Measurements from ENCODE around the gene PSMC2.
A peak's percentile ranks its signal among the peaks of the same experiment; 100 is the strongest.

Gene PSMC2

DNA sequence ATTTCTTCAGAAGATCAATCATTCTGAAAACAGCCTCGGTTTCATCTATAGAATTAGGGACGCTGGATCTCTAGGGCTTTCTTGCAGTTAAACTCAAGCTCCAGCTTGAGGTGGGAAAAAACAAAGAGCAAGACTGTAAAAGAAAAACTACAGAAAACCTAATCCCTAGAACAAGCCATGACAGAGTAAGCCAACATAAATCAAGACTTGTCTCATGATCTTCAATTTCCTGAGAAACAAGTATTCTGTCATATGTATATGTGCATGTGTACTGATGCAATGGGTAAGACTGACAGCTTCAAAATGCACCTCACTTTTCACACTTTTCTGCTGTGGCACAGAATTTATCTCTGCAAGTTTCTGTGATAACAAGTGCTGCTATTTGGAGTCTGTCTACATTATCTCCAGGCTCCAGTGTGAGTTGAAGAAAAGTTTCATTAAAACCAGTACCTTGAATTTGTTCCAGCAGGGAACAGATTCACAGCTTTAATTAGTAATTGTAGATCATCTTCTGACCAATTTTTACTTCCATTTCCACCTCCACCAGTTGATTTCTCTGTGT, 31.0 kb upstream of the PSMC2 start:
- TF ChIP-seq, protein P1, sequence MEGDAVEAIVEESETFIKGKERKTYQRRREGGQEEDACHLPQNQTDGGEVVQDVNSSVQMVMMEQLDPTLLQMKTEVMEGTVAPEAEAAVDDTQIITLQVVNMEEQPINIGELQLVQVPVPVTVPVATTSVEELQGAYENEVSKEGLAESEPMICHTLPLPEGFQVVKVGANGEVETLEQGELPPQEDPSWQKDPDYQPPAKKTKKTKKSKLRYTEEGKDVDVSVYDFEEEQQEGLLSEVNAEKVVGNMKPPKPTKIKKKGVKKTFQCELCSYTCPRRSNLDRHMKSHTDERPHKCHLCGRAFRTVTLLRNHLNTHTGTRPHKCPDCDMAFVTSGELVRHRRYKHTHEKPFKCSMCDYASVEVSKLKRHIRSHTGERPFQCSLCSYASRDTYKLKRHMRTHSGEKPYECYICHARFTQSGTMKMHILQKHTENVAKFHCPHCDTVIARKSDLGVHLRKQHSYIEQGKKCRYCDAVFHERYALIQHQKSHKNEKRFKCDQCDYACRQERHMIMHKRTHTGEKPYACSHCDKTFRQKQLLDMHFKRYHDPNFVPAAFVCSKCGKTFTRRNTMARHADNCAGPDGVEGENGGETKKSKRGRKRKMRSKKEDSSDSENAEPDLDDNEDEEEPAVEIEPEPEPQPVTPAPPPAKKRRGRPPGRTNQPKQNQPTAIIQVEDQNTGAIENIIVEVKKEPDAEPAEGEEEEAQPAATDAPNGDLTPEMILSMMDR (IDR thresholded peaks at IDR 0.05; ENCODE audit: low read depth, low read length, missing control alignments) = no peak
- DNase-seq (ENCODE audit: low read depth) = no peak
- H3K4me3 ChIP-seq (ENCODE audit: low read depth, low read length) = no peak overlapping the region

GRCh38 chr7:103317009-103317408, 30.4 kb upstream of the PSMC2 start:
- no peak for DNase-seq (ENCODE audit: low read depth)
- H3K4me3 ChIP-seq (ENCODE audit: low read depth, low read length) = no peak overlapping the region
- TF ChIP-seq, protein P1 (IDR thresholded peaks at IDR 0.05; ENCODE audit: low read depth, low read length, missing control alignments) = no peak

DNA sequence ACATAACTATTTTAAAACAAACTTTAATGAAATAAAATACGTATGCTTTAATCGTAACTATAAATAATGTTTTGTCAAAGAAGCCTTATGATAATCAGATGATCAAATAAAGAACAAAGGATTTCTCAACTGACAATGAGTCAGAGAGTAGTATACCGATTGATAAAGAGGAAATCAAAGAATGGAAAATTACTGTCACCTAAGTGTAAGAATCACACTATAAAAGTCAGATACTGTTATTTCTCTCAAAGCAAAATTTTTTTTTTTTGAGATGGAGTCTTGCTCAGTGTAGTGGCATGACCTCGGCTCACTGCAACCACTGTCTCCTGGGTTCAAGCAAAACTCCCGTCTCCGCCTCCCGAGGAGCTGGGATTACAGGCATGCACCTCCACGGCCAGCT, 21.7 kb upstream of the PSMC2 start:
- TF ChIP-seq, protein P1 (IDR thresholded peaks at IDR 0.05; ENCODE audit: low read depth, low read length, missing control alignments) = no peak
- no peak for DNase-seq (ENCODE audit: low read depth)
- H3K4me3 ChIP-seq (ENCODE audit: low read depth, low read length) = no peak overlapping the region

GRCh38 chr7:103336761-103337160, 10.7 kb upstream of the PSMC2 start:
- DNase-seq (ENCODE audit: low read depth) = no peak
- TF ChIP-seq, protein P1 (IDR thresholded peaks at IDR 0.05; ENCODE audit: low read depth, low read length, missing control alignments) = no peak
- H3K4me3 ChIP-seq (ENCODE audit: low read depth, low read length) = no peak overlapping the region

GRCh38 chr7:103338864-103339263, 8.6 kb upstream of the PSMC2 start:
- H3K4me3 ChIP-seq (ENCODE audit: low read depth, low read length) = no peak overlapping the region
- DNase-seq (ENCODE audit: low read depth) = no peak
- TF ChIP-seq, protein P1 (IDR thresholded peaks at IDR 0.05; ENCODE audit: low read depth, low read length, missing control alignments) = no peak

DNA sequence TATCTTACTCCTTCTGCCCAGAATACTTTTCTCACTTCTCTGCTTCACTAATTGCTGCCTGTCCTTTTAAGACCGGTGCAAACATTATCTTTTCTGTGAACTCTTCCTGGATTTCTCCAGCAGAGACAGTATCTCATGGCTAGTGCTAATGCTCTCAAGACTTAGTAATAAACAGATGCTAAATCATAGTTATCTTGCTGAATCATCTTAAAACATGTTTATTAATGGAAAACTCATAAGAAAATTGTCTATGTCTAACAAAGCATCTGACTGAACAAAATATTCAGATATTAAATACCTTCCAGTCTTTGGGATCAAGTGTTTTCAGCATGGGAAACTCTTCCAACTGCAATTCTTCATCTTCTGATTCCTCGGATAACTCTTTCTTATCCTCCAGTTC, 6.0 kb upstream of the PSMC2 start:
- no peak overlapping the region for H3K4me3 ChIP-seq (ENCODE audit: low read depth, low read length)
- DNase-seq (ENCODE audit: low read depth) = no peak
- TF ChIP-seq, protein P1 (IDR thresholded peaks at IDR 0.05; ENCODE audit: low read depth, low read length, missing control alignments) = no peak

DNA sequence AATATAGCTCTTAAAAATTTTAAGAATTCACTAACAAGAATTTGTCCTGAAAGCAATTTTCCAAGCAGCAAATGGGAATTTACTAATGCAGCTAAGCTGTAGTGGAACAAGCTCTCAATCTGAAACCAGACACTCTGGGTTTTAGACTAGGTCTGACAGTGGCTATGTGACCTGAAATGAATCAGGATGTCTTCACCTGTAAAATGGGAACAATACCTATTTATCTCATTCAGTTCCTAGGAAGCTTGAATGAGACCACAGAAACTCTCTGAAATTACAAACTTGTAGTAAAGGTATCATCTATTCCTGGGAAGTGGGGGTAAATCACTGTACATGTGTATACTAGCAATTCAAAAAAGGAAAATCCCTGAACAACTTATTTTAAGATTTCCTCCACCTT, 4.1 kb upstream of the PSMC2 start:
- TF ChIP-seq, protein P1 (IDR thresholded peaks at IDR 0.05; ENCODE audit: low read depth, low read length, missing control alignments) = no peak
- peak overlapping the region; percentile 93 for H3K4me3 ChIP-seq (ENCODE audit: low read depth, low read length)
- DNase-seq (ENCODE audit: low read depth) = no peak
